Activated naive CD8-positive, alpha-beta T cell treated with anti-CD3 and anti-CD28 coated beads, Interleukin-2, amount 10 ng/mL, durations not matched to agents 7 days and 5 days (primary cell): ENCODE measurements around the gene WDR70. TPM values are rescaled to one million over a fixed set of nuclear protein-coding genes. Genes with fewer than 3 reads are reported as not detected.
"Not testable (repeated sequence)": the region's sequence is repeated elsewhere in the genome, so short reads cannot be mapped to it uniquely, and the experiment has no call there.

Source experiments
- ATAC-seq: fragments of 150-1000 bp; cut with Tn5 transposase; one replicate; pipeline ENCODE4 v1.10.0; 2021; ENCODE audit warnings: low read depth, moderate library complexity
- POLR2A ChIA-PET: fragments of 350-600 bp; sonication (Branson Sonifier 250); formaldehyde crosslinking; loops from one replicate; lab custom pipeline; 2021; ENCODE audit warnings: antibody characterized with exemption; lab: Charles Lee
- DNase-seq: peaks from one replicate; pipeline ENCODE4 v3.0.0; 2021
- H3K27ac Mint-ChIP-seq: one replicate; pipeline ENCODE4 v1.8.0; 2022; ENCODE audit warnings: mild to moderate bottlenecking, mixed read lengths
- H3K27me3 Mint-ChIP-seq: one replicate; pipeline ENCODE4 v1.8.0; 2022; ENCODE audit warnings: mild to moderate bottlenecking, moderate library complexity, mixed read lengths
- H3K36me3 Mint-ChIP-seq: one replicate; pipeline ENCODE4 v1.8.0; 2021; ENCODE audit warnings: mild to moderate bottlenecking, mixed read lengths
- H3K4me1 Mint-ChIP-seq: one replicate; pipeline ENCODE4 v1.8.0; 2021; ENCODE audit warnings: mixed read lengths
- H3K4me3 Mint-ChIP-seq: one replicate; pipeline ENCODE4 v1.8.0; 2022; ENCODE audit warnings: mild to moderate bottlenecking, moderate library complexity, mixed read lengths
- H3K9me3 Mint-ChIP-seq: one replicate; pipeline ENCODE4 v1.8.0; 2021; ENCODE audit warnings: mixed read lengths
- total RNA-seq, 2 experiments: library from RNA; stranded (reverse); gene quantifications; one replicate each; pipeline ENCODE4 v1.2.3, GENCODE V29; 2021

Gene WDR70
- total RNA-seq, 2 experiments from 2014 or later = 35.8 to 37.6 TPM

DNA sequence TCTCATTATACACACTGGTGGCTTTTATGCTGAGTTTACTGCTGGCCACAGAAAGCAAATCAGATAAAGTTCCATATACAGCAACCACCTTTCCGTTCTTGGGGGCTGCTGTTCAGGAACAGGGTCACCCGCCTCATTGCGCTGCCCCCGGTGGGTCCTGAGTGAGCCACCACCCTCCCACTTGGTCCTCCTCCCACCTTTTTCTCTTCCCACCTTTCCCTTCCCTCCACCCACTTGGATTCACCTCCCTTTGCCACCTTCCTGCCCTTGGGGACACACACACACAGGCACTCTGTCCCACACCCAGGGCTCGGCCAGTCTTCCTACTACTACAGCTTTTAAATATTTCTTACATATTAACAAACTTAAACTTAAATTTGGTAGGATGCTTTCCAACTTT lies 127.6 kb downstream of the WDR70 start:
- no peak overlapping the region for H3K4me3 Mint-ChIP-seq
- POLR2A ChIA-PET = no interaction called here
- peaks cover 1% of the 10 kb centered on the region for H3K4me1 Mint-ChIP-seq
- H3K27me3 Mint-ChIP-seq = no peaks in the 10 kb centered on the region
- H3K27ac Mint-ChIP-seq = no peak overlapping the region
- H3K9me3 Mint-ChIP-seq = peaks cover 4% of the 10 kb centered on the region
- peaks cover 33% of the 10 kb centered on the region for H3K36me3 Mint-ChIP-seq
- DNase-seq (no peak), ATAC-seq (no peak)

DNA sequence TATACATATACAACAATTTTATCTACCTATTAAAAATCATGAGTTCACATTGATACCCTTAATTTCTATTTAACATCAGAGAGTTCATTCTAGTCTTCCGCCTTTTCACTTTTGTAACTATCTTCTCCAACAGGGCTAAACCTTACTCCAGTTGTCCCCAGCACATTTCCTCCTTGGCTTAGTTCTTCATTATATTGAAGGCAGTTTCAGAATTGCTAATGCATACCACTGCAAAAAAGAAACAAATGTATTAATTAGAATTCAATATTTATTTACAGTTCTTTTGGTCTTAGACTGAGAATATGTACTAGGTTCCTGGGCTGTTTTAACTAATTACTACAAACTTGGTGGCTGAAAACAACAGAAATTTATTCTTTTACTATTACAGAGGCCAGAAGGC lies 132.5 kb downstream of the WDR70 start:
- no peak overlapping the region for H3K4me3 Mint-ChIP-seq
- ATAC-seq = no peak
- no peaks in the 10 kb centered on the region for H3K27me3 Mint-ChIP-seq
- peaks cover 10% of the 10 kb centered on the region for H3K36me3 Mint-ChIP-seq
- DNase-seq = no peak
- H3K4me1 Mint-ChIP-seq = peaks cover 6% of the 10 kb centered on the region
- no peaks in the 10 kb centered on the region for H3K9me3 Mint-ChIP-seq
- no peak overlapping the region for H3K27ac Mint-ChIP-seq
- POLR2A ChIA-PET = no interaction called here

DNA sequence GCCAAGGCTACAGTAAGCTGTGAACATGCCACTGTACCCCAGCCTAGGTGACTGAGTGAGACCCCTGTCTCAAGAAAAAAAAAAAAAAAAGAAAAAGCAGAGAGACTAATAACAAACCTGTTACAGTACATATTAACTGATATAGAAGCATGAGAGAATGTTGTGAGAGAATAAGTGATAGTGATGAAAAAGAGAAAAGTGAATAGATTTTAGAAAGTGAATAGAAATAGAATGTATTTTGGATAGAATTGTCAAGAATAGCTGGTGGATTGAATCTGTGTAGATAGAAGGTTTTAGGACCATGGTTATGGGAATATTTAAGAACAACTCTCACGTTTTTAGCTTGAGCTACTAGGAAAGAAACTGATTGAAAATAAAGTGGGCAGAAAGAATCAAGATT lies 135.8 kb downstream of the WDR70 start:
- DNase-seq (no peak), ATAC-seq (no peak)
- H3K4me1 Mint-ChIP-seq = peaks cover 6% of the 10 kb centered on the region
- H3K27ac Mint-ChIP-seq = no peak overlapping the region
- H3K9me3 Mint-ChIP-seq = peaks cover 3% of the 10 kb centered on the region
- POLR2A ChIA-PET = no interaction called here
- H3K4me3 Mint-ChIP-seq = no peak overlapping the region
- H3K27me3 Mint-ChIP-seq = no peaks in the 10 kb centered on the region
- H3K36me3 Mint-ChIP-seq = peaks cover 23% of the 10 kb centered on the region

DNA sequence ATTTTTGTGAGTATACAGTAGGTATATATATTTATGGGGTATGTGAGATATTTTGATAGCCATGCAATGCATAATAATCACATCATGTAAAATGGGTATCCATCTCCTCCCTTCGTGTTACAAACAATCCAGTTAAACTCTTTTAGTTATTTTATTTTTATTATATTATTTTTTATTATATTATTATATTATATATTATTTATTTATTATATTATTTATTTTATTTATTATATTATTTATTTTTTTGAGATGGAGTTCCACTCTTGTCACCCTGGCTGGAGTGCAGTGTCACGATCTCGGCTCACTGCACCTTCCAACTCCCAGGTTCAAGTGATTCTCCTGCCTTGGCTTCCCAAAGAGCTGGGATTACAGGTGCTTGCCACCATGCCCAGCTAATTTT lies 138.6 kb downstream of the WDR70 start:
- H3K27me3 Mint-ChIP-seq = no peaks in the 10 kb centered on the region

DNA sequence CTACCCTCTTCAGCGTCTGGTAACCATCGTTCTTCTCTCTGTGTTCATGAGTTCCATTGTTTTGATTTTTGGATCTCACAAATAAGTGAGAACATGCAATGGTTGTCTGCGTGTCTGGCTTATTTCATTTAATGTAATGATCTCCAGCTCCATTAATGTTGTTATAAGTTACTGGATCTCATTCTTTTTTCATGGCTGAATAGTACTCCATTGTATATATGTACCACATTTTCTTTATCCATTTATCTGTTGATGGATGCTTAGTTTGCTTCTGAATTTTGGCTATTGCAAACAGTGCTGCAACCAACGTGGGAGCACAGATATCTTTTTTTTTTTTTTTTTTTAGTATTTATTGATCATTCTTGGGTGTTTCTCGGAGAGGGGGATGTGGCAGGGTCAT lies 139.2 kb downstream of the WDR70 start:
- DNase-seq, POLR2A ChIA-PET, H3K4me3 Mint-ChIP-seq, H3K27ac Mint-ChIP-seq, H3K4me1 Mint-ChIP-seq, H3K27me3 Mint-ChIP-seq, ATAC-seq, H3K9me3 Mint-ChIP-seq: not testable (repeated sequence)
- H3K36me3 Mint-ChIP-seq = peaks cover 21% of the 10 kb centered on the region

More for the DNA sequence above, 138.6 kb downstream of the WDR70 start:
- POLR2A ChIA-PET = no interaction called here
- Mint-ChIP-seq H3K9me3 (peaks cover 6% of the 10 kb centered on the region), H3K4me1 (peaks cover 5% of the 10 kb centered on the region), H3K4me3 (no peak overlapping the region), H3K36me3 (peaks cover 26% of the 10 kb centered on the region), H3K27ac (no peak overlapping the region)
- DNase-seq (no peak), ATAC-seq (no peak)

DNA sequence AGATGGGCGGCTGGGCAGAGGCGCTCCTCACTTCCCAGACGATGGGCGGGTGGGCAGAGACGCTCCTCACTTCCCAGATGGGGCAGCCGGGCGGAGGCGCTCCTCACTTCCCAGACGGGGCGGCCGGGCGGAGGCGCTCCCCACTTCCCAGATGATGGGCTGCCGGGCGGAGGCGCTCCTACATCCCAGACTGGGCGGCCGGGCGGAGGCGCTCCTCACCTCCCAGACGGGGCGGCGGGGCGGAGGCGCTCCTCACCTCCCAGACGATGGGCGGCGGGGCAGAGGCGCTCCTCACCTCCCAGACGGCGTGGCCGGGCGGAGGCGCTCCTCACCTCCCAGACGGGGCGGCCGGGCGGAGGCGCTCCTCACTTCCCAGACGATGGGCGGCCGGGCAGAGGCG lies 140.2 kb downstream of the WDR70 start:
- Mint-ChIP-seq H3K9me3 (peaks cover 9% of the 10 kb centered on the region), H3K36me3 (peaks cover 25% of the 10 kb centered on the region), H3K4me3 (no peak overlapping the region), H3K4me1 (no peaks in the 10 kb centered on the region), H3K27me3 (no peaks in the 10 kb centered on the region), H3K27ac (no peak overlapping the region)
- no peak for ATAC-seq
- no peak for DNase-seq
- POLR2A ChIA-PET = no interaction called here

DNA sequence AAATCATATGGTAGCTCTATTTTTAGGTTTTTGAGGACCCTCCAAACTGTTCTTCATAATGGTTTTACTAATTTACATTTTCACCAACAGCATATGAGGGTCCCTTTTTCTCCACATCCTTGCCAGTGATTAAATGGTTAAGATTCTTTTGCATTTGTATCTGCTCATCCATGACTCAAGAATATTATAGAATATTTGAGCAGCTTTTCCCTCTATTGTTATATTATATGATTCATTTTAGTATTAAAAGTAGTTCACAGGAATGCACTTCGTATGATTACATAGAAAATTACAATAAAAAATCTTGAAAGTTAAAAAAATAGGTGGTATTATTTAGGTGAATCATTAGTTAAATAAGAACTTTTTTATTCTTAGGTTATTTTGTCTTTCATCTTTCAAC lies 140.7 kb downstream of the WDR70 start:
- Mint-ChIP-seq H3K36me3 (peaks cover 25% of the 10 kb centered on the region), H3K9me3 (peaks cover 11% of the 10 kb centered on the region), H3K4me1 (no peaks in the 10 kb centered on the region), H3K27ac (no peak overlapping the region), H3K4me3 (no peak overlapping the region), H3K27me3 (no peaks in the 10 kb centered on the region)
- ATAC-seq (no peak), DNase-seq (no peak)
- POLR2A ChIA-PET = no interaction called here

DNA sequence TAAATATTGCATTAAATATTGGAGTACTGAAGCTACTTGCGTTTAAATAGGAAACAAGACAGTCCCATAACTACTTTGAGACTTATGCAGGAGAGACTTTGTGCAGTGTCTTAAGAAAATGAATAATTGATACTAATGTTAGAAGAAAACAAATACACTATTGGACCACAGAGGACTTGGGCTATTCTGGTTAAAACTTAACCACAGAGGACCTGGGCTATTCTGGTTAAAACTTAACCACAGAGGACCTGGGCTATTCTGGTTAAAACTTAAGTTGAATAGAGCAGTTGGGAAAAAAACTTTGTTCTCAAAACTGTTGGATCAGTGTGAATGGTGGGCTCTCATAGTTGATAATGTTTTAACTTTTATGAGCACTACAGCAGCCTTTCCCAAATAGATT lies 141.7 kb downstream of the WDR70 start:
- no peak for ATAC-seq
- no peak for DNase-seq
- no peaks in the 10 kb centered on the region for H3K4me1 Mint-ChIP-seq
- H3K9me3 Mint-ChIP-seq = peaks cover 17% of the 10 kb centered on the region
- no peaks in the 10 kb centered on the region for H3K27me3 Mint-ChIP-seq
- H3K36me3 Mint-ChIP-seq = peaks cover 25% of the 10 kb centered on the region
- H3K27ac Mint-ChIP-seq = no peak overlapping the region
- POLR2A ChIA-PET = no interaction called here
- H3K4me3 Mint-ChIP-seq = no peak overlapping the region

DNA sequence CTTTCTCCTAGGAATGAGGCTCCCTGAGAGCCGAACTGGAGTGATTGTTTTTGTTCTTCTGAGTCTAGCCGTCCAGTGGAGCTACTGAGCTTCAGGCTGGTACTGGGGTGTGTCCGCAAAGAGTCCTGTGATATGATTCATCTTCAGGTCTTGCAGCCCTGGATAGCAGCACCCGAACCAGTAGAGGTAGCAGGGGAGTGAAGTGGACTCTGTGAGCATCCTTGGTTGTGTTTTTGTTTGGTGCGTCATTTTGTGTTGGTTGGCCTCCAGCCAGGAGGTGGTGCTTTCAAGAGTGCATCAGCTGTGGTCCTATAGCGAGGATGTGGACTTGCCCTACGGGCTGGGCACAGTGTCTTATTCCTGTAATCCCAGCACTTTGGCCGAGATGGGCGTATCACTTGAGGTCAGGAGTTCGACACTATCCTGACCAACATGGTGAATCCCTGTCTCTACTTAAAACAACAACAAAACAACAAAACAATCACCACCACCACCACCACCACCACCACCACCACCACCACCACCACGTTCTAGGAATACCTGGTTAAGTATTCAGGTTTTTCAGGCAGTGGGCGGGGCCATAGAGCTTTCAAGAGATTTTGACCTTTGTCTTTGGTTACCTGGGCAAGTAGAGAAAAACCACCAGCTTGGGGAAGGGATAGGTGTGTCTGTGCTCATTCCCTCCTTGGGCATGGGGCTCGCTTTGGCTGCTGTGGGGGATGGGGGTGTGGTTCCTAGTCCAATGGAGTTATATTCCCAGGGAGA lies 154.0 kb downstream of the WDR70 start:
- no peak overlapping the region for H3K27ac Mint-ChIP-seq
- no peak for ATAC-seq
- POLR2A ChIA-PET = no interaction called here
- H3K27me3 Mint-ChIP-seq = no peaks in the 10 kb centered on the region
- no peak for DNase-seq
- peaks cover 28% of the 10 kb centered on the region for H3K36me3 Mint-ChIP-seq
- no peaks in the 10 kb centered on the region for H3K4me1 Mint-ChIP-seq
- H3K9me3 Mint-ChIP-seq = peaks cover 11% of the 10 kb centered on the region
- no peak overlapping the region for H3K4me3 Mint-ChIP-seq

DNA sequence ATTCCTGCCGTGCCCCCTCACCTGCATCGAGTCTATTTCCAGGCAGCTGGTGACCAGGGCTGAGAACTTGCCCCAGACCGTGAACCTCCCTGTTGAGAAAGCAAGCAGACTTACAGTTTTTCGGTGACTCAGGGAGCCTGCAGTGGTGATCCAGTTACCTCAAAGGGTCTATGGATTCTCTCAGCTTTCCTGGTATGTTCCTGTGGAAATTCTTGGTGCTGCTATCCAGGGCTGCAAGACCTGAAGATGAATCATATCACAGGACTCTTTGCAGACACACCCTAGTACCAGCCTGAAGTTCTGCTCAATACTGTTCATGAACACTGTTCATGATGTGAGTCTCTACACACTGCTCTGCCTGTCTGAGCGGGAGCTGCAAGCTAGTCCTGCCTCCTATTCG lies 154.7 kb downstream of the WDR70 start:
- no peaks in the 10 kb centered on the region for H3K27me3 Mint-ChIP-seq
- H3K4me3 Mint-ChIP-seq = no peak overlapping the region
- DNase-seq (no peak), ATAC-seq (no peak)
- peaks cover 11% of the 10 kb centered on the region for H3K9me3 Mint-ChIP-seq
- H3K4me1 Mint-ChIP-seq = no peaks in the 10 kb centered on the region
- POLR2A ChIA-PET = no interaction called here
- peaks cover 26% of the 10 kb centered on the region for H3K36me3 Mint-ChIP-seq
- H3K27ac Mint-ChIP-seq = no peak overlapping the region

DNA sequence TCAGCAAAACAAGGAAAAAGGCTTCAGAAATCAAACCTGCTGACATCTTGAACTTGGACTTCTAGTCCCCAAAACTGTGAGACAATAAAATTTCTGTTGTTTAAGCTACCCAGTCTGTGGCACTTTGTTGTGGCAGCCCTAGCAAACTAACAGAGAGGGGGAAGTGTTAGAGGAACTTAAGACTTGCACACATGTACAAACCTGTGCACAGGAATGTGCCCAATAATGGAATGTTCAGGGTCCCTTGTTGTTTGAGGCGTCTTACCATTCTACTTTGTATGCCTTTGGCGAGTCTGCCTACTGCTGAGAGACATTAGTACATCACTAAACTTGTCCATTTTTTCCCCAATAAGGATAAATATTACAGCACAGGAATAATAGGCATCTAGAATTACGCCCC lies 160.3 kb downstream of the WDR70 start:
- DNase-seq = no peak
- POLR2A ChIA-PET = no interaction called here
- Mint-ChIP-seq H3K27ac (no peak overlapping the region), H3K4me3 (no peak overlapping the region), H3K36me3 (peaks cover 13% of the 10 kb centered on the region), H3K9me3 (no peaks in the 10 kb centered on the region), H3K27me3 (no peaks in the 10 kb centered on the region), H3K4me1 (no peaks in the 10 kb centered on the region)
- ATAC-seq = no peak

DNA sequence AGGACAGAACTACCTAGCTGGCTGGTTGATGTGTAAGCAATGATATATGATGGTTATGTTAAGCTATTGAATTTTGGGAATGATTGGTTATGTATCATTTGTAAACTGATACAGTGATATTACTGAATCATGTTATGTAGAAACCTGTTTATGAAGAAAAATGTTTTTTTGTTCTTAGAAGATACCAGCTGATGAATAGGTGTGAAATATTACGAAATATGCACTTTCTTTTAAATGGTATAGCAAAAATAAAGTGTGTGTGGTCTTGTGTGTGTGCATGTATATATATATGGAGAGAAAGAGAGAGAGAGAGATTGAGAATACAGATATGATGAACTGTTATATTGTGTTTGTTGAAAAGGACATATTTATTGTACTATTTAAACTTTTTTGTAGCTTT lies 164.1 kb downstream of the WDR70 start:
- DNase-seq (no peak), ATAC-seq (no peak)
- H3K27me3 Mint-ChIP-seq = no peaks in the 10 kb centered on the region
- peaks cover 5% of the 10 kb centered on the region for H3K36me3 Mint-ChIP-seq
- POLR2A ChIA-PET = no interaction called here
- no peaks in the 10 kb centered on the region for H3K4me1 Mint-ChIP-seq
- H3K27ac Mint-ChIP-seq = no peak overlapping the region
- no peak overlapping the region for H3K4me3 Mint-ChIP-seq
- H3K9me3 Mint-ChIP-seq = no peaks in the 10 kb centered on the region

DNA sequence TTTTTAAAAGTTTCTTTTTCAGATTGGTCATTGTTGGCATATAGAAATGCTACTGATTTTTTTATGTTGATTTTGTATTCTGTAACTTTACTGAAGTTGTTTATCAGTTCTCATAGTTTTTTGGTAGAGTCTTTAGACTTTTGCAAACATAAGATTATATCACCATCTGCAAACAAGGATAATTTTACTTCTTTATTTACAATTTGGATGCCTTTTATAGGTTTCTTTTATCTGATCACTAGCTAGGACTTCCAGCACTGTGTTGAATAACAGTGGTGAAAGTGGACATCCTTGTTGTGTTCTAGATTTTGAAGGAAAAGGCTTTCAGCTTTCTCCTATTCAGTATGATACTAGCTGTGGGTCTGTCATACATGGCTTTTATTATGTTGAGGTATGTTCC lies 170.3 kb downstream of the WDR70 start:
- DNase-seq = no peak
- no peaks in the 10 kb centered on the region for H3K27me3 Mint-ChIP-seq
- no peak for ATAC-seq
- peaks cover 1% of the 10 kb centered on the region for H3K9me3 Mint-ChIP-seq
- H3K4me1 Mint-ChIP-seq = peaks cover 2% of the 10 kb centered on the region
- H3K4me3 Mint-ChIP-seq = no peak overlapping the region
- H3K36me3 Mint-ChIP-seq = peaks cover 11% of the 10 kb centered on the region
- POLR2A ChIA-PET = no interaction called here
- no peak overlapping the region for H3K27ac Mint-ChIP-seq

DNA sequence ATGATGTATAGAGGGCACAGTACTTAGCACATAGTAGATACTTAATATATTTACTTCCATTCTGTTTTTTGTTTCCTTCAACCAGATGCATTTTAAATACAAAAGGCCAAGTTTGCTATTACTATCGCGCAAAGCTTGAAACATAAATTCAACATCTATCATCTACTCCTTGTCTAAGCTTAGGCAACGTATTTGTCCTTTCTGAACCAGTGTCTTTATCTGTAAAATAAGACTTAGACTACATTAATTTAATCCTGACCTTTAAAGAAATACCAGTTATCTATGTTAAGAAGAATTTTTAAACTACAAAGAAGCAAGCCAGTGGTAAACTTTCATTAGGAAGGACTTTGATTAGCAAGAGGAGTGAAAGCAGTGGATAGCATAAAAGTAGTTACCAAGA lies 173.0 kb downstream of the WDR70 start:
- Mint-ChIP-seq H3K4me3 (no peak overlapping the region), H3K36me3 (peaks cover 11% of the 10 kb centered on the region), H3K27me3 (no peaks in the 10 kb centered on the region), H3K27ac (no peak overlapping the region), H3K9me3 (peaks cover 1% of the 10 kb centered on the region), H3K4me1 (peaks cover 2% of the 10 kb centered on the region)
- DNase-seq (no peak), ATAC-seq (no peak)
- POLR2A ChIA-PET = no interaction called here
